ENCODE measurements around the gene HOXD4.

The HOXD4 gene

GRCh38 chr2:176151442-176152287 lies at the start of gene HOXD4:
TSS of gene HOXD4 (plus strand) at chr2:176151550. CDS start at chr2:176151634, 84 bp downstream.
- no peak for DNase-seq

GRCh38 chr2:176101842-176102241 lies 49.5 kb upstream of the HOXD4 start:
- no peak for DNase-seq

- no peak for DNase-seq
Measured at GRCh38 chr2:176102309-176102866, 49.0 kb upstream of the HOXD4 start.

- DNase-seq, result no peak
Measured at GRCh38 chr2:176103194-176103593, 48.2 kb upstream of the HOXD4 start.

GRCh38 chr2:176103742-176104315 lies 47.5 kb upstream of the HOXD4 start:
- no peak for DNase-seq

GRCh38 chr2:176104316-176105077 lies 46.9 kb upstream of the HOXD4 start:
- no peak for DNase-seq

- no peak for DNase-seq
Measured at GRCh38 chr2:176105078-176105729, 46.1 kb upstream of the HOXD4 start.

- no peak for DNase-seq
Measured at GRCh38 chr2:176105730-176106580, 45.4 kb upstream of the HOXD4 start.

GRCh38 chr2:176106581-176107539 lies 44.5 kb upstream of the HOXD4 start, which contains the start of gene HOXD11:
TSS of gene HOXD11 (plus strand) at chr2:176107280. CDS start at chr2:176107356, 76 bp downstream.
- DNase-seq, result no peak

GRCh38 chr2:176107731-176108181 lies 43.6 kb upstream of the HOXD4 start:
- no peak for DNase-seq

GRCh38 chr2:176109192-176109901 lies 42.0 kb upstream of the HOXD4 start:
- DNase-seq, result no peak

- no peak for DNase-seq
Measured at GRCh38 chr2:176109946-176110345, 41.4 kb upstream of the HOXD4 start.

GRCh38 chr2:176110415-176111308 lies 40.7 kb upstream of the HOXD4 start:
- DNase-seq, result no peak

- DNase-seq, result no peak
Measured at GRCh38 chr2:176111309-176111663, 40.1 kb upstream of the HOXD4 start.

- DNase-seq, result no peak
Measured at GRCh38 chr2:176111846-176112374, 39.4 kb upstream of the HOXD4 start.

- DNase-seq, result no peak
Measured at GRCh38 chr2:176112375-176113302, 38.7 kb upstream of the HOXD4 start.
